Dendritic cell treated with granulocyte-macrophage colony-stimulating factor and Interleukin-4, amounts not matched to agents 40 ng/mL and 50 ng/mL, for 4 days (primary cell): Measurements from ENCODE around the gene ORC5.

Source experiments
- H3K27ac Mint-ChIP-seq: one replicate; pipeline ENCODE4 v1.8.0; 2022; ENCODE audit warnings: mild to moderate bottlenecking, mixed read lengths
- H3K27me3 Mint-ChIP-seq: one replicate; pipeline ENCODE4 v1.8.0; 2022; ENCODE audit warnings: mild to moderate bottlenecking, mixed read lengths
- H3K36me3 Mint-ChIP-seq: one replicate; pipeline ENCODE4 v1.8.0; 2022; ENCODE audit warnings: low read depth, mixed read lengths
- H3K4me1 Mint-ChIP-seq: one replicate; pipeline ENCODE4 v1.8.0; 2022; ENCODE audit warnings: low read depth, mixed read lengths
- H3K4me3 Mint-ChIP-seq: one replicate; pipeline ENCODE4 v1.8.0; 2022; ENCODE audit warnings: mild to moderate bottlenecking, moderate library complexity, mixed read lengths
- H3K9me3 Mint-ChIP-seq: one replicate; pipeline ENCODE4 v1.8.0; 2022; ENCODE audit warnings: mixed read lengths
- intact Hi-C: fragments of 100-400 bp; cut with micrococcal nuclease; formaldehyde crosslinking; loops from one replicate; pipeline ENCODE4 v1.15.0; 2022

Gene ORC5

DNA sequence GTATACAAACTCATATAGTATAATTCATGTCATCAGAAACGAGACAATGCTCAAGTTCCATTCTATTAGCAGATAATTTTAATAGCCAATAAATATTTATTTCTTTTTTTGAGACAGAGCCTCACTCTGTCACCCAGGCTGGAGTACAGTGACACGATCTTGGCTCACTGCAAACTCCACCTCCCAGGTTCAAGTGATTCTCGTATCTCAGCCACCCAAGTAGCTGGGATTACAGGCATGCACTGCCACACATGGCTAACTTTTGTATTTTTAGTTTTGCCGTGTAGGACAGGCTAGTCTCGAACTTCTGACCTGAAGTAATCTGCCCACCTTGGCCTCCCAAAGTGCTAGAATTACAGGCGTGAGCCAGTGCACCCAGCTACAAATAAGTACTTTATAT is 45.7 kb downstream of the ORC5 start:
- Mint-ChIP-seq H3K9me3 (no peaks in the 10 kb centered on the region), H3K27me3 (no peaks in the 10 kb centered on the region), H3K4me1 (no peaks in the 10 kb centered on the region), H3K36me3 (peaks cover 42% of the 10 kb centered on the region), H3K4me3 (no peak overlapping the region), H3K27ac (no peak overlapping the region)
- intact Hi-C loops: no loop called here

DNA sequence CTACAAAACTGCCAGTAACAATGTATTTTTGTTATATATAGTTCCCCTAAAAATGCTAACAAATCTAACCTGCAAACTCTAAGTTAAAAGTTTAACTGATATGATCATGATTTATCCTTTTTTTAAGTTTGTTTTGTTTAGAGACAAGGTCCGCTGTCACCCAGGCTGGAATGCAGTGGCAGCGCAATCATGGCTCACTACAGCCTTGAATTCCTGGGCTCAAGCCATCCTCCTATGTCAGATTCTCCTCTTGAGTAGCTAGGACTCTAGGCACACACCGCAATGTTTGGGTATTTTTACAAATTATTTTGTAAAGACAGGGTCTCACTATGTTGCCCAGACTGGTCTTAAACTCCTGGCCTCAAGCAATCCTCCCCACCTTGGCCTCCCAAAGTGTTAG is 46.6 kb downstream of the ORC5 start:
- Mint-ChIP-seq H3K36me3 (peaks cover 35% of the 10 kb centered on the region), H3K9me3 (no peaks in the 10 kb centered on the region), H3K27ac (no peak overlapping the region), H3K4me1 (no peaks in the 10 kb centered on the region), H3K27me3 (no peaks in the 10 kb centered on the region), H3K4me3 (no peak overlapping the region)
- intact Hi-C loops: no loop called here

DNA sequence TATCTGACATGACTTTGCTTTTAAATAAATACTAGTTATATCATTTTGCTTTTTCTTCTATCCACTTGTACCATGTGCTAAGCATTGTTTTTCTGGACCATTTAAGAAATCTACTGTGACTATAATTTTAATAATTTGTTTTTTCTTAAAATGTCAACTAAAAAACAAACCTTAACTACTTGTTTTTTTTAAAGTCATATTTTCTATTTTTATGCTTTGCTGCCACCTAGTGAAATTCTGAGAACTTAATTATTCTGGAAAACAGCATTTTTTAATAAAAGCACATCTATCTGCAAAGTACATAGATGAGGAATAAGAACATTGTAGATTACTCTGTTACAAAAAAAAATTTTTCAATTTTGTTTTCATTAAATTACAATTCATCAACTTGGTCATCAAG is 47.4 kb downstream of the ORC5 start:
- Mint-ChIP-seq H3K36me3 (peaks cover 29% of the 10 kb centered on the region), H3K4me1 (no peaks in the 10 kb centered on the region), H3K27ac (no peak overlapping the region), H3K4me3 (no peak overlapping the region), H3K9me3 (no peaks in the 10 kb centered on the region), H3K27me3 (no peaks in the 10 kb centered on the region)
- intact Hi-C loops: loop anchor here (1.0 kb wide), 1 partner anchor 587 kb away; no protein-coding TSS in a partner anchor

DNA sequence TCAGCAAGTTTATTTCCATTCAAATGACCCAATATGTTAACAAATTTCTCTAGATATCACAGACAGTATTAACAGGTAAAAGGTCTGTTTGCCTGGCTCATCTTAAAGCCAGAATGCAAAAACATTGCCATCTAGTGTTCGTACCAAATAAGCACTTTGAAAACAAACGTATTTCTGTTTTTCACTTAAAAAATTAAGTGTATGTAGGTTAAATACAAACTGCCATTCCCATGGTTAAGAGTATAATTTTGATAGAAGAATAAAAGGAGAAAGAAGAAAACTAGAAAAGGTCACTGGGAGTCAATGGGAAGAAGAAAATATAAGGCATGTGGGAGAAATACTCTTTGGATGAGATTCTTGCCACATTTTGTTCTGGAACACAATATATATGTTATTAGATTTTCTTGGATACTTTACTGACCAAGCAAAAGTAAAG is 51.0 kb downstream of the ORC5 start:
- intact Hi-C loops: no loop called here
- Mint-ChIP-seq H3K9me3 (no peaks in the 10 kb centered on the region), H3K27me3 (no peaks in the 10 kb centered on the region)

DNA sequence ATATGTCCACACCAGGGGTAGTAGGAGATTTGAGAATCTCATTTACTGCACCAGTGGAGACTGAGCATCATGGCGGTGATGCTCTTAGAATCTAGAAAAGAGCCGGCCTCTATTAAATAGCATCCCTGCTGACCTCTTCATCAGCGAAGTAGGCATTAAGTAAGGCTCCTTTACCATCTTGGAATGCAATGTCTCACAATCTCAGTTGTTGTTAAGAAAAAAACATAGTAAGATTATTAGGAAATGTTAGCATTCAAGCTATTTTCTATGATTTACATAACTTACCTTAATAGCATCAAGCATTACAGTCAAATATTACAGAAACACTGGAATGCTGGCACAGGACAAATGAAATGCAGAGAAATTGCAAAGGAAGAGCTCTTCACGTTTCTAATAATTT is 54.5 kb downstream of the ORC5 start:
- Mint-ChIP-seq H3K27me3 (no peaks in the 10 kb centered on the region), H3K36me3 (peaks cover 17% of the 10 kb centered on the region), H3K4me3 (no peak overlapping the region), H3K9me3 (no peaks in the 10 kb centered on the region), H3K4me1 (no peaks in the 10 kb centered on the region), H3K27ac (no peak overlapping the region)
- intact Hi-C loops: no loop called here

More for the DNA sequence above, 51.0 kb downstream of the ORC5 start:
- H3K4me3 Mint-ChIP-seq: no peak overlapping the region
- no peaks in the 10 kb centered on the region for H3K4me1 Mint-ChIP-seq
- H3K36me3 Mint-ChIP-seq: peaks cover 9% of the 10 kb centered on the region
- no peak overlapping the region for H3K27ac Mint-ChIP-seq

DNA sequence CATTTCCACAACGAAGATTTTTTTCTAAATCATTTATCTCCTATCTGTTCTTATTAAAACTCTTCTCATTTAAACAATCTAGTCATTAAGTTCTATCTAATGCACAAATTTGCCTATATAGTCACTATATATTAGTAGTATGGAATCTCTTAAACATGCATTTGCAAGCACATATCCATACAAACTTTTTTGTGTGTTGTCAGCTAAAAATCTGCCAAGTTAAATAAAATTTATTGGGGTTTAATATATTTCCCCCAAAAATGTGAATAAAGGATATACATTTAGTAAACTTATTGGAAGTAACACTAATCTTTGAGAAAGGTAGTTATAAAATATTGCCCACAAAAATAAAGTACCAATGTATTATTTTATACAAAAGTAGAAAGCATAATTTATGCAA is 55.3 kb downstream of the ORC5 start:
- Mint-ChIP-seq H3K36me3 (peaks cover 13% of the 10 kb centered on the region), H3K27ac (no peak overlapping the region), H3K27me3 (no peaks in the 10 kb centered on the region), H3K4me1 (no peaks in the 10 kb centered on the region), H3K9me3 (no peaks in the 10 kb centered on the region), H3K4me3 (no peak overlapping the region)
- intact Hi-C loops: no loop called here

DNA sequence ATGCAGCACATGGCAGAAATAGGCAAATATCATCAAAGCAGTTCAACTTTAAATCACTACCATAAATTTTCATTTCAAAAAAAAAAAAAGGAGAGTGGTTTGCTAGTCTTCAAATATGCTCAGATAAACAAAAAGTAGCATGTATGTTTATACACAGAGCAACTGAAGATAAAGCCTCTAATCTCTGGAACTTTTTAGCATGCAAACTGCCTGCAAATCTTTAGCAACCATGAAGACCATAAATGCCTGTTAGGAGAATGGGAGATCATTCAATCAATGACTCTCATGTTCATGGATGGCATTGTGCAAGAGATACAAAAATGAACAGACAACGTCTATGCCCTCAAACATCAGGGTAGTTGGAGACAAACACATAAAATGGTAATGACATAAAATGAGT is 57.3 kb downstream of the ORC5 start:
- Mint-ChIP-seq H3K27me3 (no peaks in the 10 kb centered on the region), H3K4me1 (no peaks in the 10 kb centered on the region), H3K9me3 (no peaks in the 10 kb centered on the region), H3K4me3 (no peak overlapping the region), H3K27ac (no peak overlapping the region), H3K36me3 (peaks cover 13% of the 10 kb centered on the region)
- intact Hi-C loops: no loop called here

DNA sequence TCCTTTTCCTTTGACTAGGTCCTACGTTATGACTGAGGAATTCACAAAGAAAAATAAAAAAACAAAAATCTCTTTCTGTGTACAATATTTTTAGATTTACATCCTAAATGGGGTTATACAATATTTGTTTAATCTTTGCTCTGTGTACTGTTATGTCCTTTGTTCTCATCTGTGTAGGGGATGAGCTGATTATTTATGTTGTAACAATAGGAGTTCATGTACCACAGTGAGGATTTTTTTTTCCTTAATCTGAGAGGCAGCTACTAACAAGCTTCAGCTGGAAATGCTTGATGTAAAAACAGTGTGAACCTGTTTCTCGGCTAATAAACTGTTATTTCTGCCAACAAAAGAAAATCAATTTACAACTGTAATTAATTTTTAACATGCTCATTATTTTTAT is 58.0 kb downstream of the ORC5 start:
- no peaks in the 10 kb centered on the region for H3K27me3 Mint-ChIP-seq
- intact Hi-C loops: no loop called here
- peaks cover 13% of the 10 kb centered on the region for H3K36me3 Mint-ChIP-seq
- H3K4me1 Mint-ChIP-seq: no peaks in the 10 kb centered on the region
- H3K9me3 Mint-ChIP-seq: no peaks in the 10 kb centered on the region
- H3K4me3 Mint-ChIP-seq: no peak overlapping the region
- H3K27ac Mint-ChIP-seq: no peak overlapping the region

DNA sequence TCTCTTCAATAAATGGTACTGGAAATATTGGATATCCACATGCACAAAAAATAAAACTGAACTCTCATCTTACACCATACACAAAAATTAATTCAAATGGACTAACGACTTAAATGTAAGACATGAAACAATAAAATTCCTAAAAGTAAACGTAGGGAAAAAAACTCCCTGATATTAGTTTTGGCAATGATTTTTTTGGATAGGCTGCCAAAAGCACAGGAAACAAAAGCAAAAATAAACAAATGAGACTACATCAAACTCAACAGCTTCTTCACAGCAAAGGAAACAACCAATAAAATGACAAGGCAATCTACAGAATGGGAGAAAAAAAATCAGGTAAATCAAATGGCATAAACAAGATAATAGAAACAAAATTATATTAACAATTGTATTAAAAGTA is 65.7 kb downstream of the ORC5 start:
- intact Hi-C loops: no loop called here
- Mint-ChIP-seq H3K36me3 (peaks cover 22% of the 10 kb centered on the region), H3K27ac (no peak overlapping the region), H3K4me1 (no peaks in the 10 kb centered on the region), H3K4me3 (no peak overlapping the region), H3K9me3 (no peaks in the 10 kb centered on the region), H3K27me3 (no peaks in the 10 kb centered on the region)

DNA sequence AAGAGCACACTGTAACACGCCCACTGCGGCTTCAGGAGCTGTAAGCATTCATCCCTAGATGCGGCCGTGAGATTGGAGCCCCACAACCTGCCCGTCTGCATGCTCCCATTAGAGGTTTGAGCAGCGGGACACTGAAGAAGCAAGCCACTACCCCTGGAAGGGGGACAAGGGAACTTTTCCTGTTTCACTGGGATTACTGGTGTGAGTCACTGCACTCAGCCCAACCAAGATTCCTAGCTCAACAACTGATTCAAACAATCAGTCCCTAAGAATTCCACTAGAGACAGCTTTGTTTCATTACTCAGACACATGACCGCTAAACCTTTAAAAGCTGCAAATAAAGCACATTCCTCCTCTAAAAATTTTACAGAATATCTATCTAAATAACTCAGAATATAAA is 69.8 kb downstream of the ORC5 start:
- Mint-ChIP-seq H3K27ac (no peak overlapping the region), H3K4me3 (no peak overlapping the region), H3K9me3 (no peaks in the 10 kb centered on the region), H3K27me3 (no peaks in the 10 kb centered on the region), H3K36me3 (peaks cover 32% of the 10 kb centered on the region), H3K4me1 (no peaks in the 10 kb centered on the region)
- intact Hi-C loops: no loop called here

DNA sequence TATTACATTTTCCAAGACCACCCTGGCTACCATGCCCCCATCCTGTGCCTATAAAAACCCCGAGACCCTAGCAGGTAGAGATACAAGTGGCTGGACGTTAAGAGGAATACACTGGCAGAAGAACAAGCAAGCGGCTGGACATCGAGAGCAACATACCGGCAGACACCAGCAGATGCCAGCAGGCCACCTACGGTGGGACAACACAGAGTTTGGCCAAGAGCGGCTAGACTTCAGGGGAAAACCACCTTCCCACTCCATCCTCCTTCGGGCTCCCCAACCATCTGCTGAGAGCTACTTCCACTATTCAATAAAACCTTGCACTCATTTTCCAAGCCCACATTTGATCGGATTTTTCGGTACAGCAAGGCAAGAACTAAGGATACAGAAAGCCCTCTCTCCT is 70.3 kb downstream of the ORC5 start:
- intact Hi-C loops: no loop called here
- Mint-ChIP-seq H3K27me3 (no peaks in the 10 kb centered on the region), H3K36me3 (peaks cover 32% of the 10 kb centered on the region), H3K9me3 (no peaks in the 10 kb centered on the region), H3K4me3 (no peak overlapping the region), H3K4me1 (no peaks in the 10 kb centered on the region), H3K27ac (no peak overlapping the region)

DNA sequence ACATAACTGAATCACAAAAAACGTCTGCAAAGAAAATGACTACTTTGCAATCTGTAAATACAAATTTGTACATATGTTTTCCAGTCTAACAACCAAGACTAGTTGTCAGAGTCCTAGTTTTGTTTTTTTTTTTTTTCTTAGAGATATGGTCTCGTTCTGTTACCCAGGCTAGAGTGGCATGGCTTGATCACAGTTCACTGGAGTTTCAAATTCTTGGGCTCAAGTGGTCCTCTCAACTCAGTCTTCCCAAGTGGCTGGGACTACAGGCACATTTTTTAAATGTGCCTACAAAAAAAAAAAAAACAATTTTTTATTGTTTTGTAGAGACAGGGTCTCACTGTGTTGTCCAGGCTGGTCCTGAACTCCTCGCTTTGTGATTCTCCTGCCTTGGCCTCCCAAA is 70.8 kb downstream of the ORC5 start:
- peaks cover 26% of the 10 kb centered on the region for H3K36me3 Mint-ChIP-seq
- intact Hi-C loops: no loop called here
- H3K4me1 Mint-ChIP-seq: no peaks in the 10 kb centered on the region
- no peak overlapping the region for H3K27ac Mint-ChIP-seq
- no peaks in the 10 kb centered on the region for H3K9me3 Mint-ChIP-seq
- no peaks in the 10 kb centered on the region for H3K27me3 Mint-ChIP-seq
- no peak overlapping the region for H3K4me3 Mint-ChIP-seq

DNA sequence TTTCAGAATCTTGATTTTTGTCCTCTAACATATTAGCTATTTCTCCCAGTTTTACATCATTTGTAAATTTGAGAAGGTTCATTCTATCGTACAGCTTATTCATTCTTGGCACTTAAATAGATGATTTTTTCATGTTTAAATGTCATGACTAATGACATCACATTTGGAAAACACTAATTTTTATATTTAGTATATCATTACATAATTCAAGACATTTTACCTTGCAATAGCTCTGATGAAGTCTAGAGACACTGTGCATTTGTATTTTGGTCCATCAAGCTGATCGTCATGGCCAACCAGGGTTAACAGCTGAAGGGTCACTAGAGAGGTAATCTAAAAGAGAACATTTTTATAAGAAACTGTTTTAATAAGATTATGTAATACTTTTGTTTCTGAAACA is 71.3 kb downstream of the ORC5 start:
- no peaks in the 10 kb centered on the region for H3K9me3 Mint-ChIP-seq
- intact Hi-C loops: no loop called here
- no peak overlapping the region for H3K27ac Mint-ChIP-seq
- no peaks in the 10 kb centered on the region for H3K27me3 Mint-ChIP-seq
- peaks cover 25% of the 10 kb centered on the region for H3K36me3 Mint-ChIP-seq
- H3K4me1 Mint-ChIP-seq: no peaks in the 10 kb centered on the region
- H3K4me3 Mint-ChIP-seq: no peak overlapping the region

DNA sequence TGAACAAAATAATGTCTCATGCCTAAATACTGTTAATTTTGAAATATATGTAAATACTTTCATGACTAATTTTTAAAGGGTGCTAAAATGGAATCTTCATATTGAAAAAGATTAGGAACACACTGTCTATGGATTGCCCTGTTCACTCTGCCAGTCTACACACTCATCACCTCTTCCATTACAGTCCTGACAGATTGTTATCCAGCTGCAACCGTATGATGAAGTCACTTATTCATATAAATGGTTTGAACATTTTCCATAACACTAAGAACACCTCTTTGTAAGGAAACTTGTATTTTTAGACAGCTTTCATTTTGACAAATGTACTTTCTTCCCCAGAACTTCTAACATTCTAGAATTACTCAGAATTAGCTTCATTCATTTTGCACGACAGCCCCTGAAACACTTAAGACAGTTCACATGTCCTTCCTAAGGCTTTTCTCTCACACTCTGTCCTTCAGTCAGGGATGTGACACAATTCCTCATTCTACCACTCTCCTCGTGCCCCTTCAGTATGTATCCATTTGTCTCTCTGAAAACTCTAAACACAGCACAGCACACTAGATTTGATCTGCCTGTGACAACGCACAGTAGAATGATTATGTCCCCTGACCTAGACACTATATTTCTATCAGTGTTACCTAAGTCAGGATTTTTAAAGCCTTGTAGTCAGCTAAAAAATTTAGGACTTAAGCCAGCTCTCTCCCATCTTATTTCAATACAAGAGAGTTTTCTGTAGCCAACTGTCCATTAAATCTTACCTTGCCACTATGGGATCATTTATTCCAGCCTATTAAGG is 71.9 kb downstream of the ORC5 start:
- intact Hi-C loops: no loop called here
- Mint-ChIP-seq H3K9me3 (no peaks in the 10 kb centered on the region), H3K4me3 (no peak overlapping the region), H3K27ac (no peak overlapping the region), H3K27me3 (no peaks in the 10 kb centered on the region), H3K36me3 (peaks cover 28% of the 10 kb centered on the region), H3K4me1 (no peaks in the 10 kb centered on the region)

DNA sequence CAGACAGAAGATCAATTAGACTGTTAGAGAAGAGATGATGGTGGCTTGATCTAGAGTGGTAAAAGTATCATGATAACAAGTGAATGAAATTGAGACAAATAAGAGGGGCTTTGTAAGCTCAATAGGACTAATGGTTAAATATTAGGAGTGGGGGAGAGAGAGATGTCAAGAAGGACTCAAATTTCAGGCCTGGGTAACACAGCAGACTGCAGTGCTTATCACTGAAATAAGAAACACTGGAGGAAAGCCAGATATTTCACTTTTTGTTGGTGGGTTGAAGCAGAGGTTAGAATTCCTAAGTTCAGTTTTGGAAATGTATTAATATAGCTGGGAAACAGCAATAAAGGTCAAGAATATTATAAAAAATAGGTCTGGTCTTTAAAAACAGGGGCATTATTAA is 74.6 kb downstream of the ORC5 start:
- Mint-ChIP-seq H3K4me3 (no peak overlapping the region), H3K27ac (no peak overlapping the region), H3K27me3 (no peaks in the 10 kb centered on the region), H3K4me1 (no peaks in the 10 kb centered on the region), H3K9me3 (no peaks in the 10 kb centered on the region), H3K36me3 (peaks cover 36% of the 10 kb centered on the region)
- intact Hi-C loops: no loop called here
